ENCODE results near the gene FBXL7.

FBXL7 gene

DNA sequence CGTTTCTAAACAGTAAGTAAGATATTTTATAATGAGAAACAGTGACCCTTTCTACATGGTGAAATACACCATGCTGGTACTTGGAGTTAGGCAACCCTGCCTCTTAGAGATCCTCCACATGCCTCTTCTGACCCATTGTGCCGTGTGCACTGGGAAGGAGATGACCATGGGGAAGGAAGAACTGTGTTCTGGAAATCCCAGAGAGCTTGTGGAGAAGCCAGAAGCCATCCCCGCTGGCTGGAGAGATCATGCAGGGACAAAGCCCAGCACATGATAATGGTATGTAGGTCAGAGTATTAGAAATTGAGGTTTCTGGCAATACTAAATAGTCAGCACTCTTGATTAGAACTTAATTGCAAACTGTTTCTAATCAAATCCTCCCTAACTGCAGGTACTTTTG lies 307.3 kb downstream of the FBXL7 start:
- TF ChIP-seq, protein P1, sequence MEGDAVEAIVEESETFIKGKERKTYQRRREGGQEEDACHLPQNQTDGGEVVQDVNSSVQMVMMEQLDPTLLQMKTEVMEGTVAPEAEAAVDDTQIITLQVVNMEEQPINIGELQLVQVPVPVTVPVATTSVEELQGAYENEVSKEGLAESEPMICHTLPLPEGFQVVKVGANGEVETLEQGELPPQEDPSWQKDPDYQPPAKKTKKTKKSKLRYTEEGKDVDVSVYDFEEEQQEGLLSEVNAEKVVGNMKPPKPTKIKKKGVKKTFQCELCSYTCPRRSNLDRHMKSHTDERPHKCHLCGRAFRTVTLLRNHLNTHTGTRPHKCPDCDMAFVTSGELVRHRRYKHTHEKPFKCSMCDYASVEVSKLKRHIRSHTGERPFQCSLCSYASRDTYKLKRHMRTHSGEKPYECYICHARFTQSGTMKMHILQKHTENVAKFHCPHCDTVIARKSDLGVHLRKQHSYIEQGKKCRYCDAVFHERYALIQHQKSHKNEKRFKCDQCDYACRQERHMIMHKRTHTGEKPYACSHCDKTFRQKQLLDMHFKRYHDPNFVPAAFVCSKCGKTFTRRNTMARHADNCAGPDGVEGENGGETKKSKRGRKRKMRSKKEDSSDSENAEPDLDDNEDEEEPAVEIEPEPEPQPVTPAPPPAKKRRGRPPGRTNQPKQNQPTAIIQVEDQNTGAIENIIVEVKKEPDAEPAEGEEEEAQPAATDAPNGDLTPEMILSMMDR (IDR thresholded peaks at IDR 0.05; ENCODE audit: low read length): no peak
- TF ChIP-seq EZH2 (IDR thresholded peaks at IDR 0.05; ENCODE audit: borderline replicate concordance, low read length): no peak
- Histone ChIP-seq H3F3A (ENCODE audit: insufficient read depth, low read length) (no peaks in the 10 kb centered on the region), H3K36me3 (ENCODE audit: insufficient read depth, low read length) (no peaks in the 10 kb centered on the region), H3K9me3 (ENCODE audit: low read length) (no peaks in the 10 kb centered on the region), H2AFZ (ENCODE audit: low read length) (no peak overlapping the region), H3K9ac (ENCODE audit: low read length) (no peak overlapping the region), H3K4me3 (ENCODE audit: low read depth, low read length, poor library complexity, severe bottlenecking) (no peak overlapping the region), H3K4me1 (ENCODE audit: insufficient read depth, low read length, severe bottlenecking) (no peaks in the 10 kb centered on the region), H4K20me1 (ENCODE audit: insufficient read depth, low read length) (no peaks in the 10 kb centered on the region), H3K79me2 (ENCODE audit: insufficient read depth, low read length) (no peaks in the 10 kb centered on the region), H3K27ac (ENCODE audit: low read depth, low read length, poor library complexity, severe bottlenecking) (no peak overlapping the region), H3K4me2 (ENCODE audit: low read length) (no peak overlapping the region), H3K27me3 (ENCODE audit: insufficient read depth, low read length) (no peaks in the 10 kb centered on the region), H3K9me2 (ENCODE audit: low read depth, low read length) (no peaks in the 10 kb centered on the region)

DNA sequence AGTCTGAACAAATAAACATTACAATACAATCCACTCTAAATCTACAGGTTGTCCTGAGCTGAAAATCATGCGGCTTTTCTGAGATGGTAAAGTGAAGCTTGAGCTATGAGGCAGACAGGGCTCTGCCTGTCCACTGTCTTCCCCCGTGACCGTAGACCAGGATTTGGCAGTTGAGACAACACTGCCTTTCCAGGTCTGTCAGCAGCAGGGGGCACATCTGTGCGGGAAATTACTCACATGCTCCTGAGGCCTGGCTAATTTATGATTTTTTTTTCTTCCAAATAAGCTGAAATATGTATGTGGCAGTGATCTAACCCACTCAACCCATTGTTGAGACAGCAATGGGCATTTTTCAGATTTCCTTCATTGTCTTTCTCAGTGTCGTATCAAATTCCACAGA lies 307.9 kb downstream of the FBXL7 start:
- H3K4me3 ChIP-seq (ENCODE audit: low read depth, low read length, poor library complexity, severe bottlenecking): no peak overlapping the region
- H3K27me3 ChIP-seq (ENCODE audit: insufficient read depth, low read length): no peaks in the 10 kb centered on the region
- H3K27ac ChIP-seq (ENCODE audit: low read depth, low read length, poor library complexity, severe bottlenecking): no peak overlapping the region
- no peaks in the 10 kb centered on the region for H4K20me1 ChIP-seq (ENCODE audit: insufficient read depth, low read length)
- no peaks in the 10 kb centered on the region for H3F3A ChIP-seq (ENCODE audit: insufficient read depth, low read length)
- no peak overlapping the region for H2AFZ ChIP-seq (ENCODE audit: low read length)
- no peaks in the 10 kb centered on the region for H3K79me2 ChIP-seq (ENCODE audit: insufficient read depth, low read length)
- no peak overlapping the region for H3K4me2 ChIP-seq (ENCODE audit: low read length)
- H3K36me3 ChIP-seq (ENCODE audit: insufficient read depth, low read length): no peaks in the 10 kb centered on the region
- no peaks in the 10 kb centered on the region for H3K9me2 ChIP-seq (ENCODE audit: low read depth, low read length)
- H3K9ac ChIP-seq (ENCODE audit: low read length): no peak overlapping the region
- no peaks in the 10 kb centered on the region for H3K4me1 ChIP-seq (ENCODE audit: insufficient read depth, low read length, severe bottlenecking)
- no peak for TF ChIP-seq EZH2 (IDR thresholded peaks at IDR 0.05; ENCODE audit: borderline replicate concordance, low read length)
- TF ChIP-seq, protein P1 (IDR thresholded peaks at IDR 0.05; ENCODE audit: low read length): no peak
- no peaks in the 10 kb centered on the region for H3K9me3 ChIP-seq (ENCODE audit: low read length)

DNA sequence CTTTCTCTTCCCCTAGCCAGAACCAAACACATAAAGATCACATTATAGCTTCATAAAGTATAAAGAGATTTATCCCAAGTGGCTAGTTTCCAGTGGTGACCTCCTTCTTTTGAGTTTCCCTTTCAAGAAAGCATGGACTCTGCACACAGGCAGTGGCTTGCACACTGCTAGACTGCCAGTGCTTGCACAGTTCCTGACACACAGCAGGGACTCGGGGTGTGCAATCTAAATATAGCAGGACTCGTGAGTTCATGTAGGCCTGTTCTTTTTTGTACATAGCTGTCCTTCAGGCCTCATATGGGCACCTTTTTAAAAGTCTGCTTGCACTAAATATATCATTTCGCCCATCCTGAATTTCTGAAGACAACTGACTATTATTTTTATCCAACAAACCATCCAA lies 308.6 kb downstream of the FBXL7 start:
- Histone ChIP-seq H3K9ac (ENCODE audit: low read length) (no peak overlapping the region), H3K27me3 (ENCODE audit: insufficient read depth, low read length) (no peaks in the 10 kb centered on the region), H3K9me2 (ENCODE audit: low read depth, low read length) (no peaks in the 10 kb centered on the region), H2AFZ (ENCODE audit: low read length) (no peak overlapping the region), H3K4me3 (ENCODE audit: low read depth, low read length, poor library complexity, severe bottlenecking) (no peak overlapping the region), H3K36me3 (ENCODE audit: insufficient read depth, low read length) (no peaks in the 10 kb centered on the region), H4K20me1 (ENCODE audit: insufficient read depth, low read length) (no peaks in the 10 kb centered on the region), H3K4me1 (ENCODE audit: insufficient read depth, low read length, severe bottlenecking) (no peaks in the 10 kb centered on the region), H3K27ac (ENCODE audit: low read depth, low read length, poor library complexity, severe bottlenecking) (no peak overlapping the region), H3K79me2 (ENCODE audit: insufficient read depth, low read length) (no peaks in the 10 kb centered on the region), H3F3A (ENCODE audit: insufficient read depth, low read length) (no peaks in the 10 kb centered on the region), H3K4me2 (ENCODE audit: low read length) (no peak overlapping the region), H3K9me3 (ENCODE audit: low read length) (no peaks in the 10 kb centered on the region)
- TF ChIP-seq, protein P1 (IDR thresholded peaks at IDR 0.05; ENCODE audit: low read length): no peak
